Keratinocyte (primary cell): ENCODE results near the gene TMC5. TPM values are rescaled to one million over a fixed set of nuclear protein-coding genes. Genes with fewer than 3 reads are reported as not detected.

Experiments used
- DNase-seq: peaks from one replicate; pipeline ENCODE4 v3.0.0-alpha.2; 2011; ENCODE audit warnings: low read depth, missing footprints, low spot score
- FAIRE-seq: peaks from 2 replicates; lab custom pipeline; 2011; peaks lifted over from hg19 to GRCh38; lab: Jason Lieb, UNC
- H2AFZ ChIP-seq: 2 replicates; pipeline ENCODE4 v1.6.0; 2012; ENCODE audit warnings: low read length, control low read depth, inconsistent platforms; ENCODE audit not compliant: control insufficient read depth
- H3K27ac ChIP-seq: 2 replicates; pipeline ENCODE4 v1.5.1; 2011; ENCODE audit warnings: low read length; ENCODE audit not compliant: control insufficient read depth, insufficient read depth
- H3K27me3 ChIP-seq: 3 replicates; pipeline ENCODE4 v1.6.0; 2011; ENCODE audit warnings: low read length; ENCODE audit not compliant: control insufficient read depth, insufficient read depth; ENCODE audit errors: extremely low read depth
- H3K36me3 ChIP-seq, 2 experiments: 2 replicates in 1 of 2; 3 replicates in 1 of 2; pipeline ENCODE4 v1.5.1; 2011; ENCODE audit warnings: low read length in 2 of 2, mild to moderate bottlenecking in 1 of 2; ENCODE audit not compliant: control insufficient read depth in 2 of 2, insufficient read depth in 2 of 2; ENCODE audit errors: extremely low read depth in 1 of 2
- H3K4me1 ChIP-seq: 3 replicates; pipeline ENCODE4 v1.5.1; 2011; ENCODE audit warnings: low read length; ENCODE audit not compliant: control insufficient read depth, insufficient read depth; ENCODE audit errors: extremely low read depth
- H3K4me2 ChIP-seq: 3 replicates; pipeline ENCODE4 v1.6.0; 2011; ENCODE audit warnings: low read depth, low read length; ENCODE audit not compliant: control insufficient read depth, insufficient read depth; ENCODE audit errors: extremely low read depth
- H3K4me3 ChIP-seq, 3 experiments: fragments of 200-600 bp in 1 of 3; sonication (generic) in 1 of 3; 2 replicates in 2 of 3; 3 replicates in 1 of 3; pipeline ENCODE4 v1.5.1; 2011 to 2016; ENCODE audit warnings: low read length in 3 of 3, mild to moderate bottlenecking in 3 of 3, control low read depth in 2 of 3, inconsistent platforms in 1 of 3, low read depth in 1 of 3, mixed read lengths in 1 of 3, mixed run types in 1 of 3, moderate library complexity in 1 of 3; ENCODE audit not compliant: control insufficient read depth in 2 of 3, insufficient read depth in 2 of 3; ENCODE audit errors: extremely low read depth in 1 of 3
- H3K79me2 ChIP-seq: 2 replicates; pipeline ENCODE4 v1.6.0; 2012; ENCODE audit warnings: low read length; ENCODE audit not compliant: control insufficient read depth, insufficient read depth
- H3K9ac ChIP-seq: 3 replicates; pipeline ENCODE4 v1.6.0; 2011; ENCODE audit warnings: low read length; ENCODE audit not compliant: control insufficient read depth, insufficient read depth; ENCODE audit errors: extremely low read depth
- H3K9me1 ChIP-seq: 3 replicates; pipeline ENCODE4 v1.6.0; 2011; ENCODE audit warnings: low read length; ENCODE audit not compliant: control insufficient read depth, insufficient read depth; ENCODE audit errors: extremely low read depth
- H3K9me3 ChIP-seq: 2 replicates; pipeline ENCODE4 v1.5.1; 2012; ENCODE audit warnings: low read depth, low read length; ENCODE audit not compliant: control insufficient read depth
- H4K20me1 ChIP-seq: 3 replicates; pipeline ENCODE4 v1.6.0; 2011; ENCODE audit warnings: low read length; ENCODE audit not compliant: control insufficient read depth, insufficient read depth; ENCODE audit errors: extremely low read depth
- CTCF ChIP-seq, 3 experiments: IDR thresholded peaks in 1 of 3; conservative IDR thresholded peaks in 1 of 3; optimal IDR thresholded peaks in 1 of 3; 2 replicates in 2 of 3; 3 replicates in 1 of 3; pipeline versions ENCODE3 to v1.5.1; 2011; ENCODE audit warnings: low read length in 3 of 3, mild to moderate bottlenecking in 3 of 3, moderate library complexity in 2 of 3, control low read depth in 1 of 3, inconsistent platforms in 1 of 3; ENCODE audit not compliant: insufficient read depth in 2 of 3; ENCODE audit errors: extremely low read depth in 1 of 3
- EZH2 ChIP-seq: IDR thresholded peaks from one replicate; pipeline ENCODE4 v1.6.1; 2012; ENCODE audit warnings: inconsistent platforms, mild to moderate bottlenecking, low read length, moderate library complexity
- dilution Hi-C: fragments of 300-500 bp; cut with MboI; formaldehyde crosslinking; loops from one replicate; pipeline ENCODE4 v1.7.0; 2020; ENCODE audit warnings: low sequenced_read_pairs; ENCODE audit not compliant: extremely low pct_ligation_motif_present
- polyA plus RNA-seq, 5 experiments: library from polyadenylated mRNA; depleted of rRNA in 3 of 5; stranded (reverse) in 3 of 5; stranded (forward) in 1 of 5; unstranded in 1 of 5; fragments of >200 nt; gene quantifications; 1 replicate in 1 of 5; 2 replicates in 3 of 5; 3 replicates in 1 of 5; pipeline versions ENCODE4 v1.2.1 to v1.2.3, GENCODE V29; 2011 to 2012; ENCODE audit warnings: missing spikeins in 2 of 5, low read depth in 1 of 5, low replicate concordance in 1 of 5

The TMC5 gene
- polyA plus RNA-seq, 1 donor (not counting 4 experiments of a cell fraction or from before 2014, with no cell fraction given) = 0.18 TPM

GRCh38 chr16:19406891-19407491 lies 10.7 kb upstream of the TMC5 start:
- Histone ChIP-seq H3K4me3 (no peak overlapping the region), H3K9me3 (no peaks in the 10 kb centered on the region), H3K4me1 (peaks cover 2% of the 10 kb centered on the region), H3K27me3 (peaks cover 4% of the 10 kb centered on the region), H3K27ac (no peak overlapping the region), H2AFZ (no peak overlapping the region), H3K9ac (no peak overlapping the region), H3K36me3 (no peaks in the 10 kb centered on the region), H3K9me1 (no peaks in the 10 kb centered on the region), H3K79me2 (no peaks in the 10 kb centered on the region), H4K20me1 (no peaks in the 10 kb centered on the region), H3K4me2 (no peak overlapping the region)
- FAIRE-seq (no peak), DNase-seq (no peak)
- TF ChIP-seq CTCF (optimal IDR thresholded peaks at IDR 0.05 in 1 of 3, IDR thresholded peaks at IDR 0.05 in 1 of 3, conservative IDR thresholded peaks at IDR 0.05 in 1 of 3; ENCODE audit: extremely low read depth in 1 of 3, insufficient read depth in 2 of 3, low read length in 3 of 3) = no peak
- no peak for TF ChIP-seq EZH2
- dilution Hi-C loops = loop anchor here (25.0 kb wide), 1 partner anchor 105 kb away; the partner anchor contains the start of genes CCP110 and GDE1

DNA sequence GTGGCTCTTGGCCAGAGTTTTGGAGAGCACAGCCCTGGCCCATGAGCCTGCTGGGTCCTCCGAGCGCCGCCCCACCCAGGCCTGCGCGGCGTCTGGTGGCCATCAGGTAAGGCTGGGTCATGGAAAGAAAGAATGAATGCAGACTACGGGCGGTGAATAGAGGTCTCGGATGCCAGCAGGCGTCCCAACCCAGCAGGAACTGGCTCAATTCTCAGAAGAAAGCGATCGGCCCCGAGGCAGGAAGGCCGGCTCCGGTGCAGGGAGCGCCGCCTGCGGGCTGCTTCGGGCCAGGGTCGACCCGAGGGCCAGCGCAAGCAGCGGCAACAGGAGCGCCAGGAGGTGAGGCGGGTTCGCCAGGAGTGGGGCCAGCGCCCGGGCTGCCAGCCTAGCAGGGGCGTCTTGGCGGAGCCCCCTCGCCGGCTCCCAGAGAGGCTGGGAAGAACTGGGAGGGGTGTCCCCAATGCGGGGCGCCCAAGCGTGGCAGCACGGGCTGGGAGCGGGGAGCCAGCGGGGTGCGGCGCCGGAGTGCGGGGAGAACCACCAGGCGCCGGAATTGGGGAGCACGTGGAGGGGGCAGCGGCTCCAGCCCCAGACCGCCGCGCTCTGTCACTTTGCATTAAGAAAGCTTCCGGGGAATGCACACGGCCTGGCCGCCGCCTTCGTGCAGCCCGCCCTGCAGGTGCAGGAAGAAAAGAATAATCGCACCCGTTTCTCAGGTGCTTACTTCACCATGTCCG lies 7.1 kb upstream of the TMC5 start:
- Histone ChIP-seq H3K4me3 (peak overlapping the region; percentile 42 to 63 (median 58)), H3K4me2 (peak overlapping the region; percentile 78), H3K79me2 (no peaks in the 10 kb centered on the region), H3K4me1 (peaks cover 13% of the 10 kb centered on the region), H2AFZ (peak overlapping the region; percentile 84), H3K9me1 (no peaks in the 10 kb centered on the region), H3K9me3 (no peaks in the 10 kb centered on the region), H3K27ac (no peak overlapping the region), H4K20me1 (no peaks in the 10 kb centered on the region), H3K36me3 (no peaks in the 10 kb centered on the region), H3K9ac (peak overlapping the region; percentile 44), H3K27me3 (peaks cover 7% of the 10 kb centered on the region)
- TF ChIP-seq CTCF (optimal IDR thresholded peaks at IDR 0.05 in 1 of 3, IDR thresholded peaks at IDR 0.05 in 1 of 3, conservative IDR thresholded peaks at IDR 0.05 in 1 of 3; ENCODE audit: extremely low read depth in 1 of 3, insufficient read depth in 2 of 3, low read length in 3 of 3) = peak in 2 of 3 experiments; percentile 20 to 35
- TF ChIP-seq EZH2 = no peak
- FAIRE-seq = no peak
- DNase-seq = no peak
- dilution Hi-C loops = loop anchor here (25.0 kb wide), 1 partner anchor 102 kb away; the partner anchor contains the start of genes CCP110 and GDE1
